Peyer's patch (tissue), 4 donors: ENCODE results near the gene G6PC2.
"Not testable (repeated sequence)": the region's sequence is repeated elsewhere in the genome, so short reads cannot be mapped to it uniquely, and the experiment has no call there.

Experiments
- CTCF ChIP-seq, 6 experiments: fragments of 450-650 bp in 4 of 6; fragments of 200-600 bp in 2 of 6; sonication (generic) in 1 of 6; IDR thresholded peaks; one replicate each; pipeline ENCODE4 v1.5.1; 2017 to 2019; ENCODE audit warnings: antibody characterized with exemption in 6 of 6, mild to moderate bottlenecking in 3 of 6, moderate library complexity in 1 of 6
- POLR2A ChIP-seq, 2 donors: fragments of 450-650 bp; IDR thresholded peaks; one replicate each; pipeline ENCODE4 v1.5.1; 2017; ENCODE audit warnings: antibody characterized with exemption in 2 of 2, mild to moderate bottlenecking in 2 of 2, moderate library complexity in 2 of 2

GRCh38 chr2:168932174-168932573, 31.1 kb downstream of the G6PC2 start:
- not testable (repeated sequence) for TF ChIP-seq POLR2A, CTCF (IDR thresholded peaks at IDR 0.05)
